Smooth muscle cell (in vitro differentiated cells): Measurements from ENCODE around the gene KIRREL3. TPM values are rescaled to one million over a fixed set of nuclear protein-coding genes. Genes with fewer than 3 reads are reported as not detected.

Experiments
- DNase-seq: peaks from one replicate; lab custom pipeline; 2025; ENCODE audit not compliant: unreplicated experiment; lab: John Stamatoyannopoulos, UW
- H2AFZ ChIP-seq: fragments of 200-600 bp; sonication (generic); 2 replicates; pipeline ENCODE4 v1.6.0; 2016; ENCODE audit warnings: antibody characterized with exemption, low read depth, mild to moderate bottlenecking
- H3F3A ChIP-seq: fragments of 200-600 bp; sonication (generic); 2 replicates; pipeline ENCODE4 v1.6.0; 2017; ENCODE audit warnings: antibody characterized with exemption, low read depth
- H3K27ac ChIP-seq: fragments of 200-600 bp; sonication (generic); 2 replicates; pipeline ENCODE4 v1.5.1; 2016; ENCODE audit warnings: low read depth, mild to moderate bottlenecking
- H3K27me3 ChIP-seq: fragments of 200-600 bp; sonication (generic); 2 replicates; pipeline ENCODE4 v1.6.1; 2016; ENCODE audit warnings: low read depth, mild to moderate bottlenecking
- H3K36me3 ChIP-seq: fragments of 200-600 bp; sonication (generic); 2 replicates; pipeline ENCODE4 v1.5.1; 2016; ENCODE audit warnings: low read depth
- H3K4me1 ChIP-seq: fragments of 200-600 bp; sonication (generic); 2 replicates; pipeline ENCODE4 v1.5.1; 2016; ENCODE audit warnings: low read depth
- H3K4me2 ChIP-seq: fragments of 200-600 bp; sonication (generic); 2 replicates; pipeline ENCODE4 v1.6.0; 2016; ENCODE audit warnings: mild to moderate bottlenecking
- H3K4me3 ChIP-seq: fragments of 200-600 bp; sonication (generic); 2 replicates; pipeline ENCODE4 v1.5.1; 2016; ENCODE audit warnings: mild to moderate bottlenecking
- H3K79me2 ChIP-seq: fragments of 200-600 bp; sonication (generic); 2 replicates; pipeline ENCODE4 v1.6.0; 2016; ENCODE audit warnings: low read depth, mild to moderate bottlenecking
- H3K9ac ChIP-seq: fragments of 200-600 bp; sonication (generic); 2 replicates; pipeline ENCODE4 v1.6.0; 2016; ENCODE audit warnings: low read depth
- H3K9me3 ChIP-seq: fragments of 200-600 bp; sonication (generic); replicated peaks from 2 replicates; pipeline ENCODE4 v1.5.1; 2016; ENCODE audit warnings: low read depth
- H4K20me1 ChIP-seq: fragments of 200-600 bp; sonication (generic); 2 replicates; pipeline ENCODE4 v1.6.0; 2016; ENCODE audit warnings: low read depth
- CTCF ChIP-seq: fragments of 200-600 bp; sonication (generic); IDR thresholded peaks from 2 replicates; pipeline ENCODE4 v1.5.1; 2017; ENCODE audit warnings: borderline replicate concordance, mild to moderate bottlenecking, antibody characterized with exemption; ENCODE audit not compliant: insufficient read depth, poor library complexity, severe bottlenecking
- whole genome bisulfite sequencing: methylation state at CpG from one replicate; pipeline ENCODE4 v1.1.7; 2016; ENCODE audit warnings: low lambda C conversion rate; 5-methylcytosine and 5-hydroxymethylcytosine counted together
- polyA plus RNA-seq: library from polyadenylated mRNA; unstranded; fragments of >200 nt; fragmentation: Nextera tagmentation; extraction: Ambion mirVana; gene quantifications from 2 replicates; pipeline ENCODE4 v1.2.1, GENCODE V29; 2016
- total RNA-seq: library from RNA; depleted of rRNA; stranded (reverse); fragments of >200 nt; gene quantifications from 2 replicates; pipeline ENCODE4 v1.2.3, GENCODE V29; 2014

Gene KIRREL3
- total and polyA plus RNA-seq, 2 experiments from 2014 or later = 1.2 TPM; not detected in 1

GRCh38 chr11:126426106-126426505, 574.5 kb downstream of the KIRREL3 start:
- Histone ChIP-seq H3K4me2 (no peak overlapping the region), H3K36me3 (no peaks in the 10 kb centered on the region), H2AFZ (no peak overlapping the region), H3K9ac (no peak overlapping the region), H4K20me1 (no peaks in the 10 kb centered on the region), H3K27ac (no peak overlapping the region), H3K9me3 (no peaks in the 10 kb centered on the region), H3K4me1 (no peaks in the 10 kb centered on the region), H3K4me3 (no peak overlapping the region), H3F3A (no peaks in the 10 kb centered on the region), H3K27me3 (no peaks in the 10 kb centered on the region), H3K79me2 (no peaks in the 10 kb centered on the region)
- 95% methylated on average over 3 of the region's 3 CpGs for WGBS
- no peak for TF ChIP-seq CTCF
- DNase-seq = no peak

- Histone ChIP-seq H3K36me3 (no peaks in the 10 kb centered on the region), H3K27ac (no peak overlapping the region), H3K27me3 (no peaks in the 10 kb centered on the region), H2AFZ (no peak overlapping the region), H3K4me3 (no peak overlapping the region), H3K9me3 (no peaks in the 10 kb centered on the region), H3K9ac (no peak overlapping the region), H3F3A (no peaks in the 10 kb centered on the region), H4K20me1 (no peaks in the 10 kb centered on the region), H3K4me1 (no peaks in the 10 kb centered on the region), H3K79me2 (no peaks in the 10 kb centered on the region), H3K4me2 (no peak overlapping the region)
- no peak for DNase-seq
- TF ChIP-seq CTCF = no peak
- WGBS = 94% methylated on average over 30 of the region's 30 CpGs
Observed at GRCh38 chr11:126424471-126425039, 576.0 kb downstream of the KIRREL3 start.

DNA sequence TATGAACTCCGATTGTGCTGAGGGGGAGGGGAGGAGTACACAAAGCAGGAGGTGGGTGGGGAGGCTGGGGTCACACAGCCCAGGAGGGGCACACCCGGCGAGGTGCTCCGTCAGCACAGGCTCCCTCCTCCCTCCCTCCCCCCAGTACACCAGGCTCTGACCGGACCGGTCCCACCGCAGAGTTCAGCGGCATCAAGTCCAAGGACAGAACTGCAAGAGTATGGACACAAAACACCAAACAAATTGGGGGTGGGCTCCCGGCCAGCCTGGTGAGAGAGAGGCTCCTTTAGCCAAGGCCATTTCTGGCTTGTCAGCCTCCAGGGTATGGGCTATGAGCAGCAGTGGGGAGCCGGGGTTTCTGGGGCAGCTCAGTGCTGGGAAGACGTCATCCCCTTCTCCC, 576.8 kb downstream of the KIRREL3 start:
- DNase-seq = no peak
- H3K4me2 ChIP-seq = no peak overlapping the region
- no peaks in the 10 kb centered on the region for H3F3A ChIP-seq
- no peak overlapping the region for H3K9ac ChIP-seq
- TF ChIP-seq CTCF = no peak
- 90% methylated on average over 11 of the region's 11 CpGs for WGBS
- no peaks in the 10 kb centered on the region for H3K4me1 ChIP-seq
- H3K9me3 ChIP-seq = no peaks in the 10 kb centered on the region
- no peak overlapping the region for H2AFZ ChIP-seq
- H3K27ac ChIP-seq = no peak overlapping the region
- no peaks in the 10 kb centered on the region for H3K36me3 ChIP-seq
- H3K4me3 ChIP-seq = no peak overlapping the region
- H4K20me1 ChIP-seq = no peaks in the 10 kb centered on the region
- no peaks in the 10 kb centered on the region for H3K27me3 ChIP-seq
- H3K79me2 ChIP-seq = no peaks in the 10 kb centered on the region

DNA sequence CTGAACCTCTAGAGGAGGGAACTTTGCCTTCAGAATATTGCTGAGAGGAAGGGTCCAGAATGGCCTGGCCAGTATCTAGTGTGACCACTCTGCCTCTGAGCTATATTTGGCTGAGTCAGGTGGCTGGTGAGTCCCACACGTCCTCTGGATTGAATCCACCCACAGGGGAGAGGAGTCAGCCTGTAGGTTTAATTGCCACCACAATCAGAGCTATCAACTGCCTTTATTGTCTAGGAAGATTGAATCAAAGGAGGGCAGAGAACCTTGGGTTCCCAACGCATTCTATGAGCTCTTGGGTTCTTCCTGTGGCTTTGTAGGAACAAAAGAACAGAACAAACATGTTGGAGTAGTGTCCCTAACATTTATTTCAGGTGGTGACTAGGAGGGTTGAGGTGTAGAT, 577.4 kb downstream of the KIRREL3 start:
- H3K79me2 ChIP-seq = no peaks in the 10 kb centered on the region
- no peak overlapping the region for H2AFZ ChIP-seq
- no peaks in the 10 kb centered on the region for H3F3A ChIP-seq
- H3K36me3 ChIP-seq = no peaks in the 10 kb centered on the region
- H3K9ac ChIP-seq = no peak overlapping the region
- H3K4me3 ChIP-seq = no peak overlapping the region
- WGBS = 47% methylated on average over 2 of the region's 2 CpGs
- H3K4me2 ChIP-seq = no peak overlapping the region
- no peaks in the 10 kb centered on the region for H3K9me3 ChIP-seq
- H3K27ac ChIP-seq = no peak overlapping the region
- H4K20me1 ChIP-seq = no peaks in the 10 kb centered on the region
- H3K4me1 ChIP-seq = no peaks in the 10 kb centered on the region
- DNase-seq = no peak
- no peaks in the 10 kb centered on the region for H3K27me3 ChIP-seq
- TF ChIP-seq CTCF = no peak
